GM12892 (cell line): ENCODE measurements around the gene FHAD1.

Experiments
- POLR2A ChIP-seq: IDR thresholded peaks from 2 replicates; pipeline ENCODE4 v1.6.1; 2011; ENCODE audit warnings: low read depth, low read length, control low read depth
- POLR2AphosphoS5 ChIP-seq: IDR thresholded peaks from 2 replicates; pipeline ENCODE4 v1.6.1; 2011; ENCODE audit warnings: low read depth, low read length, control low read depth
- TAF1 ChIP-seq: IDR thresholded peaks from 2 replicates; pipeline ENCODE4 v1.6.1; 2011; ENCODE audit warnings: low read depth, mild to moderate bottlenecking, control low read depth, low read length, borderline replicate concordance

DNA sequence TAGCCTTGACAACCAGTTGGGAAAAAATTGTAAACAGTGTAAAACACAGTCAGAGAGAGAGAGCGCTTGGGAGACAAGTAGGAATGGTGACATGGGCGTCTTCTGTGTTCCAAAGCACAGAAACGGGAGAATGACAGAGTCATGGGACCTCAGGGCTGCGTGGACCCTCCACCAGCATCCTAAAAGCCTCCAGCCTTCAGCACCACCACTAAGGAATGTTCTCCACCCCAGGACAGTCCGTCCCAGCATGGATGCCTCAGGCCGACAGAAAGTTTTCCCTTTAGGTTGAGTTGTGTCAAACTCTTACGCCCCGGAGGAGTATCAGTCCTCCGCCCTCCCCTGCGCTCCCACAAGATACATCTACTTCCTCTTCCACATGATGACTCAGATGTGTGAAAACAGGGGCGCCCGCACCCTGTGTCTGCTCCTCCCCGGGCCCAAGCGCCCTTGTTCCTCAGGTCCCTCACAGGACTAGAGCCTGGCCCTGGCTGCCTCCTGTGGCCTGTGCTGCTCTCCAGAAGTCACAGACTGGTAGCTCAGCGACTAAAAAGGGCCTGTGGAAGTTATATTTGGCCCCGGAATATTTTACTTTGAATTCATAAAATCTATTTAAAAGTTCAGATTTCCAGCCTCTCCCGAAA is 98.8 kb downstream of the FHAD1 start:
- TF ChIP-seq POLR2A: no peak
- no peak for TF ChIP-seq POLR2AphosphoS5
- no peak for TF ChIP-seq TAF1
